GM21723 (cell line): ENCODE data around the gene SYNGR4.

Experiments used
- ATAC-seq: cut with Tn5 transposase; IDR thresholded peaks from one replicate; pipeline ENCODE4 v1.9.1; 2021; ENCODE audit warnings: mild to moderate bottlenecking, moderate library complexity; ENCODE audit not compliant: unreplicated experiment

The SYNGR4 gene

DNA sequence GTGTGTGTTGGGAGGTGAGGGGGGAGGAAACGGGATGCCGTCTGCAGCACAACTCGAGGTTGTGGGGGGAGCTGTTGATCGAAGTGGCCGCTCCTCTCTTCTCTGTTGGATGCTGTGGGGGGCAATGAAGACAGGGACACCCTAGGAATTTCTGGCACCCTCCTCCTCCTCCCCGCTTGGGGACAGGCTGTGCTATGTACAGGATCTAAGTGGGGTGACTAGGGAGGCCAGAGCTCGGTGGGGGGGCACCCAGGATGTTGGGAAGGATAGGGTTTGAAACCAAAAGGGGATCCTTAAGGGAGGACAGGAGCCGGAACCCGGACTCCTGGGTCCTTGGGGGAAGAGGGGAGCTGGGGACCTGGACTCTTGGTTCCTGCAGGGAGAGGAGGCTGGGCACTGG is 31.3 kb downstream of the SYNGR4 start:
- no peak for ATAC-seq

DNA sequence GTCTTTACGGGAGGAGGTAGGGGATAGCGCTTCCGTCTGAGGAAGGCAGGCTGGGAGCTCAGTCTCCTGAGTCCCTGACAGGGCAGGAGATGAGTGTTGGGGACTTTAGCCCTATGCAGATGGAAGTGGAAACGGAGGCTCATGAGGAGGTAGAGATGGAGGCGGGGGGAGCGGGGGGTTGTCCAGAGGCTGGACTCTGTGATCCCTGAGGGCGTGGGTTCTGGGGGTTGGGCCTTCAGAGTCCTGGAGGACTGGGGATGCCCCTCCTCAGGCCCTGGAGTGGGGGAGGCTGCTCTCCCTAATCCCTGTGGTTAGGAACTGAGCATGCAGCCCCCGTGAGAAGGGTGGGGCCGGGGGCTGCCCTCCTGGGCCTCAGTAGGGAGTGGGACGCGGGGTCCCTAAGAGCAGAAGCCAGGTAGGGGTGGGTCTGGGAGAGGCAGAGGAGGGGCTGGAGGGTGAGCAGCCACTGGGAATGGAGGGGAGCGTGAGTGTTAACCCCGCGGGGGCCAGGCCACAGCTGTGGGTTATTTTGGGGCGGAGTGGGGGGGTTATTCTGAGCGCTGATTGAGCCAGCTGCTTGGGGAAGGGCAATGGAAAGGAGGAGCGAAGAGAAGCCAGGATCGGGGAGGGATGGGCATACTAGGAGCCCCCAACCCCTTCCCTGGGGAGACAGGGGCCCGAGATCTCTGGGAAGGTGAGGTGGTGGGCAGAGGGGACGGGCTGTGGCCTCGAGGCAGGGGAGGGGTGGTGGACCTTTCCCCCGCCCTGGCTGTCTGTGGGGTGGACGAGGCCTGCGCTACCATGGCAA is 32.1 kb downstream of the SYNGR4 start:
- no peak for ATAC-seq

DNA sequence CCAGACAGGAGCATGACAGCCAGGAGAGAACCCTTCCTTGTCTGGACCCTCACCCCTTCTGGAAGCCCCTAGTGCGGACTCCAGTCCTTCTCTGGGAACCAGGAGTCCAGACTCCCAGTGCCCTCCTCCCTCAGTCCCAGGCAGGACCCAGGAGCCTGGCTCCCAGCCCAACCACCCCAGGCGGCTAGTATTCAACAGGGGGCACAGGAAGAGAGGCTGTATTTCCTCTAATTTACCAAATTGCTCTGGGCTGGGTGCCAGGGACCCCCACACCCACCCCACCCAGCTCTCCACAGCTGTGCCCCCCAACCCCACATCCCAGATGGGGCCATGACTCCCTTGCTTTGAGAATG is 32.6 kb downstream of the SYNGR4 start:
- ATAC-seq = no peak

DNA sequence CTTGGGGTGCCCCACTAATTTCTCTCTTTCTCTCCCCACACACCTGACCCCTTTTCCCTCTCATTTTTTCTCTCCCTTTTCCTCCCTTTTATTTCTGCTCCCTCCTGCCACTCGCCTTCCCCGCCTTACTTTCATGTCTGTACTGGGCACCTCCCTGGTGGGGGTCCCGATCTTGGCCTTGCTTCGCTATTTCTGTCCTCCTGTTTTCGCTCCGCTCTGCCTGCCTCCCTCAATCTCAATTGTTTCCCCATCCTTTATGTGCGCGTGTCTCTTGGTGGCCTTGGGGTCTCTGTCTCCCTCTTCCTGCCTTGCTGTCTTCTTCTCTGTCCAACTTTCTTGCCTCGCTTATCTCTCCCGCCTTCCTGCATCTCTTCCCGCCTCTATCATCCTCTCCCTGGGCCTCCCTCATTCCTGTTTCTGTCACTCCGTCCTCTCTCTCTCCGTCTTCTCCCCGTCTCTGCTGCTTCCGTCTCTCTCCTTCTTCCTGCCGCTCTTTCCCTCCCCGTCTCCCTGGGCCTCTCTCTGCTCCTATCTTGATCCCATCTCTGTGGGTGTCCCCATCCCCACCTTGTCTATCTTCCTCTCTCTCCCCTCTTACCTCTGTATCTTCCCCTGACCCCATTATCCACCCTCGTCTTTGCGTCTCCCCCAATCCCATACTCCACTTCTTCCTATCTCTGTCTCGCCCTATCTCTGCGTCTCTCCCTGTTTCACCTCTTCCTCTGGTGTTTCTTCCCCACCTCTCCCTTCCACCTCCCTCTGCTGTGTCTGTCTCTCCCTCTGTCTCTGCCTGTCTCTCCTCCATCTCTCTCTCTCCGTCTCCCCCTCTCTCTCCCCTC is 33.3 kb downstream of the SYNGR4 start:
- no peak for ATAC-seq

DNA sequence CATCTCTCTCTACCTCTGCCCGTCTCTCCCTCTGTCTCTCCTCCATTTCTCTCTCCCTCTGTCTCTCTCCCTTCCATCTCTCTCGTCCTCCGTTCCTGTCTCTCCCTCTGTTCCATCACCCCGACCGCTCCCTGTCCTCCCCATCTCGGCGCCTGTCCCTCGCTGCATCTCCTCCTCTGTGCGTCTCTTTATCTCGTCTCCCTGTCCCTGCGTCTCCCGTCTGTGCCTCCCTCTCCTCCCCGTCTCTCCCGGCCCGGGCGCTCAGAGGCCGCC is 33.9 kb downstream of the SYNGR4 start:
- no peak for ATAC-seq

DNA sequence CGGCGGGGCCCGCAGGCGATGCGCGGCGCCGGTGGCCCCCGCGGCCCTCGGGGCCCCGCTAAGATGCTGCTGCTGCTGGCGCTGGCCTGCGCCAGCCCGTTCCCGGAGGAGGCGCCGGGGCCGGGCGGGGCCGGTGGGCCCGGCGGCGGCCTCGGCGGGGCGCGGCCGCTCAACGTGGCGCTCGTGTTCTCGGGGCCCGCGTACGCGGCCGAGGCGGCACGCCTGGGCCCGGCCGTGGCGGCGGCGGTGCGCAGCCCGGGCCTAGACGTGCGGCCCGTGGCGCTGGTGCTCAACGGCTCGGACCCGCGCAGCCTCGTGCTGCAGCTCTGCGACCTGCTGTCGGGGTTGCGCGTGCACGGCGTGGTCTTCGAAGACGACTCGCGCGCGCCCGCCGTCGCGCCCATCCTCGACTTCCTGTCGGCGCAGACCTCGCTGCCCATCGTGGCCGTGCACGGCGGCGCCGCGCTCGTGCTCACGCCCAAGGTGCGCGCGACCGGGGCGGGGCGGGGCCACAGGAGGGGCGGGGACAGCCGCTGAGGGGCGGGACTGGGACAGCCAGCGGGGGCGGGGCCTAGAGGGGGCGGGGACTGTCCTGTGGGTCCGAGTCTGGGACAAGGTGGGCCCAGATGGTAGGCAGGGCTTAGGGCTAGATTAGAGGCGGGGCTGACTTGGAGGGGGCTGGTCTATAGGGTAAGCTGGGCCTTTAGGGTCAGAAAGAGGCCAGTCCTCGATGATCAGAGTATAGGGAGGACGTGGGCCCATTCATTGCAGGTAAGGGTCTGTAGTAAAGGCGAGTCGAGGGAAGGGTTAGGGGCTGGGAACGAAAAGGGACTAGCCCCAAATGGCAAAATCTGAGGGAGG is 34.4 kb downstream of the SYNGR4 start:
- ATAC-seq = peak; percentile 56

DNA sequence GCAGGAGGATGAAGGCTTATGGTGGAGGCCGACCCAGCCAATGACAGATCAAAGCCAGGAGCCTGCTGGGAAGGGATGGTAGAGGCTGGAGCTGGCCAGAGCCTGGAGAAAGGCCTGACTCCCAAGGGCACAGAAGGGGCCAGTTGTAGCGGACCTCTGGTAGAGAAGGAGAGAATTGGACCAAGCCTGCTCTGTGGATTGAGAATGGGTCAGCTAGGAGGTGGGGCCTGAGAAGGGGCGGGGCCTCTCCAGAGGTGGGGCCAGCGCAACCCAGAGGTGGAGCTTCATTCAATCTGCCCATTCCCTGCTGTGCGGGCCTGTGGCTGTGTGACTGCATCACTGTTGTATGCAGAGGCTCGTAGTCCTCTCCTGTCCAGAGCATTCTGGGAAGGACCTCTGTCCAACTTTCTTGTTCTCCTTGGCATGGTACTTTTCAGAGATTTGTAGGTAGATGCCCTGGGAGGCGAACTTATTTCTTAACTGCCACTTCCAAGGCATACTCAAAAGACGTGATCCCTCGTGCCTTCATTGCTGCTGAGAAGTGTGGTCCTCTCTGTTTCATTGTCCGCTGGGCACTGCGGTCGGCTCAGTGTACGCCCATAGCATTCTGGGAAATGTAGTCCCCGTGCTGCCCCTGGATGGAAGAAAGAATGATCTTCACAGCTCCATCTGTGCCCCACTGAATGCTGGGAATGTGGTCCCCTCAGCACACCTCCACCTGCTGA is 36.0 kb downstream of the SYNGR4 start:
- ATAC-seq = no peak

DNA sequence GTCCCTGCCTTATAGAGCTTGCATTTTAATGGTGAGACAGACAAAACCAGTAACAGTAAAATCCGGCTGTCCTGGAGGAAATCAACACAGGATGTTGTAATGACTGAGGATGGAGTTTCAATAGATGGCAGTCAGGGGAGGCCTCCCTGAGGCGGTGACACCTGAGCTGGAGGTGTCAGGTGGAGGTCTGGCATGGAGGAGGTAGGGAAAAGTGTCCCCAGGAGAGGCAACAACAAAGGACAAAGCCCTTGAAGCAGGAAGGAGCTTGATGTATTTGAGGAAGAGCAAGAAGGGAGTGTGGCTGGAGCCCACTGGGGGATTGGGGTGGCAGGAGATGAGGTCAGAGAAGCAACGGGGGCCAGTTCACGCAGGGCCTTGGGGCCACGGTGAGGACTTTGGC is 37.1 kb downstream of the SYNGR4 start:
- no peak for ATAC-seq

DNA sequence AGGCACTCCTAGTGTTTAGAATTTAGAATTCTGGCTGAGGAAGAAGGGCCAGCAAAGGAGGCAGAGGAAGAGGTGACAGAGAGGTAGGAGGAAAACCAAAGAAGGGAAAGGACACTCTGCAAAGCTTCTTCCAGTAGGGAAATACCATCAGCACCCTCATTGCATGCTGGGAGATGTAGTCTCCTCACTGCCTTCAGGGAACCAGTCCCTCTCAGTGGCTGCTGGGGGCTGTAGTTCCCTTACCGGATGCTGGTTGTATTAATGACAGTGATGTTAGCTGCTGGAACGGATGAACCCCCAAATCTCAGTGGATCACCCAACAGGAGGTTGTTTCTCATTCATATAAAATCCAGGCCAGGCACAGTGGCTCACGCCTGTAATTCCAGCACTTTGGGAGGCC is 39.4 kb downstream of the SYNGR4 start:
- ATAC-seq = peak; percentile 61

DNA sequence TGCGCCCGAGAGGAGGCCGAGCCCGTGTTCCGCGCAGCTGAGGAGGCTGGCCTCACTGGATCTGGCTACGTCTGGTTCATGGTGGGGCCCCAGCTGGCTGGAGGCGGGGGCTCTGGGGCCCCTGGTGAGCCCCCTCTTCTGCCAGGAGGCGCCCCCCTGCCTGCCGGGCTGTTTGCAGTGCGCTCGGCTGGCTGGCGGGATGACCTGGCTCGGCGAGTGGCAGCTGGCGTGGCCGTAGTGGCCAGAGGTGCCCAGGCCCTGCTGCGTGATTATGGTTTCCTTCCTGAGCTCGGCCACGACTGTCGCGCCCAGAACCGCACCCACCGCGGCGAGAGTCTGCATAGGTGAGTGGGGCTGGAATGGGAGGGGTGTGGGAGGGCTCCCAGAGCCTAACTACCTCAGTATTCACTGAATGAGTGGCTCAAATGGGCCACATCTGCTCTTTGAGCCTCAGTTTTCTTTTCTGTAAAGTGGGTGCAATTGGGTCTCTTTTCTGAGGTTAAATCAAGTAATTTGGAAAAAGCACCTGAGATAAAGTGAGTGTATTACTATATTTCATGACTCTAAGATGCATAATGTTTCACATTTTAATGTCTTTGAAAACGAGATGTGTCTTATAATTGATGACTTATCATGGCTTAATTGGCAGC is 41.0 kb downstream of the SYNGR4 start:
- ATAC-seq = no peak

DNA sequence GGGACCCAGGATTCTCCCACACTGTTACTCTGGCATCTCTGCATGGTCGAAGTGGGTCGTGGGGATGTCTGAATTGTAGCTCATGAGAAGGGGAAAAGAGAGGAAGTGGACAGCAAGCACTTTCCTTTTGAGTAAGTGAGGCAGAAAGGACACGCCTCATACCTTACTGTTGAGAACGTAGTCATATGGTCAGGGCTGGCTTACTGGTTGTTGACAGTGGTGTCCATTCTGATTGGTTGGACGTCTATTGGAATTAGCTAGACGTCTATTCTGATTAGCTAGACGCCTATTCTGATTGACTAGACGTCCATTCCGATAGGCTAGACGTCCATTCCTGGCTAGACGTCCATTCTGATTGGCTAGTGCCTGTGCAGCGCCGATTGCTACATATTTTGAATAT is 41.7 kb downstream of the SYNGR4 start:
- no peak for ATAC-seq

DNA sequence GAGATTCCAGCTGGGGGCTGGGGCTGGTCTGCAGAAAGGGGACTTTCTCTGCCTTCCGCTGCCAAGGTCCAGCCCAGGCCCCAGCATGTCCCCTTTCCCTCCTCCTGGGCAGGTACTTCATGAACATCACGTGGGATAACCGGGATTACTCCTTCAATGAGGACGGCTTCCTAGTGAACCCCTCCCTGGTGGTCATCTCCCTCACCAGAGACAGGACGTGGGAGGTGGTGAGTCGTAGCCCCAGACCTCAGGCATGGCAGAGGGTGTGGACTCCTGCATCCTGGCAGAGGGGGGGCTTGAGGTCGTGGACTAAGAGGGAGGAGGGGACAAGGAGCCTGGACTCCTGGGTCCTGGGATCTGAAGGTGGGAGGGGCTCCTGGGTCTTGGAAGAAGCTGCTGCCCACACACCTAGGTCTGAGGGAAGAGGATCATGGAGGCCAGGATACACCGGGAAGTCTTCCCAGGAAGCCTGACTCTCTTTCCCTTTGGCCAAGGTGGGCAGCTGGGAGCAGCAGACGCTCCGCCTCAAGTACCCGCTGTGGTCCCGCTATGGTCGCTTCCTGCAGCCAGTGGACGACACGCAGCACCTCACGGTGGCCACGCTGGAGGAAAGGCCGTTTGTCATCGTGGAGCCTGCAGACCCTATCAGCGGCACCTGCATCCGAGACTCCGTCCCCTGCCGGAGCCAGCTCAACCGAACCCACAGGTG is 49.9 kb downstream of the SYNGR4 start:
- ATAC-seq = no peak

DNA sequence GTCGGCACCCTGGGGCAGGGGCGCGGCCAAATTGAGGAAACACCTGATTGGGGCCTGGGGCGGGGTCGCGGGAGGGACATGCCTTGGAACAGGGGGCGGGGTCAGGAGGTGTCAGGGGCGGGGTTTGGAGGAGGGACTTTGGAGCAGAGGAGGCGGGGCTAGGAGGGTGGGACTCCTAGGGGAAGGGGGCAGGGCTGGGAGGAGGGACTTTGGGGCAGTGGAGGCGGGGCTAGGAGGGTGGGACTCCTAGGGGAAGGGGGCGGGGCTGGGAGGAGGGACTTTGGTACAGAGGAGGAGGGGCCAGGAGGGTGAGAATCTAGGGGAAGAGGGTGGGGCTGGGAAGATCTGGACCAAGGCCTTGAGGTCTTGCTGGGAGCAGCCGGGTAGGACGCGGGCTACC is 51.2 kb downstream of the SYNGR4 start:
- ATAC-seq = no peak

DNA sequence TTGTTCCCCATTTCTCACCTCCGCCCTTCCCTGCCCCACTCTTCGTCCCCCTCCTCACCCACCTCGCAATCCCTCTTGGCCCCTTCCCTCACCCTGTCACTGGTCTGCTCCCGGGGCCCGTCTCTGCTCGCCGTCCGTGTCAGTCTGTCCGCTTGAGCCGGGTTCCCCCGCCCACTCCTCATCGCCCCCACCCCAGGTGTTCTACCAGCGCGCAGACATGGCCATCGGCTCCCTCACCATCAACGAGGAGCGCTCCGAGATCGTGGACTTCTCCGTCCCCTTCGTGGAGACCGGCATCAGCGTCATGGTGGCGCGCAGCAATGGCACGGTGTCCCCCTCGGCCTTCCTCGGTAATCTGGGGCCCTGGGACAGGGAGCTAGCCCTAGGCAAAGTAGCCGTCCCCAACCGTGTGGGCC is 51.6 kb downstream of the SYNGR4 start:
- ATAC-seq = no peak

DNA sequence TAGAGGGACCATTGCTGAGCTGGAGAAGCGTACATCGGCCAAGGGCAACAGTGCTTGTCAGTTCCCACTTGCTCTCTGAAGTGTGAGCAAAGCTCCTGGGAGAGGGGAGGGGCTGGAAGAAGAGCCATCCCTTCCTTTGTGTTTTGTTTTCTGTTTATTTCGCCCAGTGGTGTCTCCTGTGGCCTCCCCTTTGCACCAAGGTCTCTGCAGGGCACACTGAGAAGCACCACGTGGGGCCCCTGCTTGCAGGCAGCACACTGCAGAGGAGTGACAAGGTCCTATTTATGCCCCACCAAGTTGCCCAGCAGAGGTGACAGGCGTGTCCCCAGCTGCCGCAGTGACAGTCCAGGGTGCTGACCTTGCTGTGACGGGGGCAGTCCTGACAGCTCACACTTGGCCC is 53.3 kb downstream of the SYNGR4 start:
- no peak for ATAC-seq

DNA sequence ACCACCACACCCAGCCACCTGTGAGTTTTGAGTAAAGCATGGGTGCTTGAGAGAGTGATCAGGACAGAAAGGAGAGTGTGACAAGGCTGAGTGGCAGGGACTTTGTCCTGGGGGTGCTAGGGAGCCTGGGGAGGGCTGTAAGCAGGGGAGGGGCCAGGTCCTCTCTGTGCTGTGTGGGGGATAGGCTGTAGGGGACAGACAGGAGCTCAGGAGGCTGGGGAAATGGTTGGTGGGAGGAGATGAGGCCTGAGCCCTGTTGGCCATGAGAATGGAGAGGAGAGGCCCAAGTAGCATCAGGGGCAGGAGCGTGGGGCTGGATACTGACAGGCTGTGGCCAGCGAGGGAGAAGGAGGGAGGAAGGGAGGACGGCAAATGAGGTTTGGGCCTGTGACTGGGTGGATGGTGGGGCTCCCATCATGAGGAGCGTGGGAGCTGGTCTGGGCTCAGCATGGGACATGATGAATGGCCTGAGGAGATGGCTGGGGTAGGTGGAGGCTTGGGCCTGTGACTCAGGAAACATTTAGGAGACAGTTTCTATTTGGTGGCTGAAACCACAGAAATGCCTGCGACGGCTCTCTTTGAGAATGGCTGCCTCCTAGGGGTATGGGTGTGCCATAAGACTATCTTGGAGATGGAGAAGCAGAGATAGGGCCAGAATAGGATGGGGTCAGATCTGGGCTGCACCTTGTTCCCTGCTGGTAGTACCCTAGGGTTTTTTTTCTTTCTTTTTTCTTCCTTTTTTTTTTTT is 54.3 kb downstream of the SYNGR4 start:
- ATAC-seq = no peak

DNA sequence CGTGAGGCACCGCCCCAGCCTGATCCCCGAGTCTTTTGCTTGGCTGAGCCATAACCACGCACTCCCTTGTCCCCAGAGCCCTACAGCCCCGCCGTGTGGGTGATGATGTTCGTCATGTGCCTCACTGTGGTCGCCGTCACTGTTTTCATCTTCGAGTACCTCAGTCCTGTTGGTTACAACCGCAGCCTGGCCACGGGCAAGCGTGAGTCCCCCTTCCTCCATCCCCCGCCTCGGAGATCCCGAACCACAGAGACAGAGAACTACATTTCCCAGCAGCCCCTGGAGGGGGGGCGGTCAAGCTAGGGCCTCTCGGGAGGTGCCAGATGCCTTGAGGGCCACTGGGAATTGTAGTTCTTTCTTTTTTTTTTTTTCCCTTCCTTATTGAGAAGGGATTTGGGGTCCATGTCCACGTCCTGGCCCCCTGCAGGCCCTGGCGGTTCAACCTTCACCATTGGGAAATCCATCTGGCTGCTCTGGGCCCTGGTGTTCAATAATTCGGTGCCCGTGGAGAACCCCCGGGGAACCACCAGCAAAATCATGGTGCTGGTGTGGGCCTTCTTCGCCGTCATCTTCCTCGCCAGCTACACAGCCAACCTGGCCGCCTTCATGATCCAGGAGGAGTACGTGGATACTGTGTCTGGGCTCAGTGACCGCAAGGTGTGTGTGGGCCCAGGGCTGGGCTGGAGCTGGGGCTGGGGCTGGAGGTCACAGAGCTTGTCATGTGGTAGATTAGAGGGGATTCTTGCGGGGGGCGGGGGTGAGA is 55.2 kb downstream of the SYNGR4 start:
- peak; percentile 69 for ATAC-seq

DNA sequence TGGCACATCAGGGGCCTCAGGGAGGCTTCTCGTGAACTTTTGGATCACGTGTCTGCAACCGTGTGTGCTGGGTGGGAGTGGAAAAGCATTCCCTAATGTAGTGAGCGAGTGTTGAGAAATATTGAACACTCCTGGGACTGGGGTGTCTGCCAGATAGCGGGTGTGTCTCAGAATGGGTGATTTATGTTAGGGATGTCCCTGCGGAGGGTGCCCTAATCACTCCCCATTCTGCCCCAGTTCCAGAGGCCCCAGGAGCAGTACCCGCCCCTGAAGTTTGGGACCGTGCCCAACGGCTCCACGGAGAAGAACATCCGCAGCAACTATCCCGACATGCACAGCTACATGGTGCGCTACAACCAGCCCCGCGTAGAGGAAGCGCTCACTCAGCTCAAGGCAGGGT is 57.4 kb downstream of the SYNGR4 start:
- no peak for ATAC-seq
